NCI-H446 (cell line): ENCODE data around the gene LCE1C.

Source experiments
- DNase-seq, 2 experiments: peaks; one replicate each; lab custom pipeline; 2025; lab: John Stamatoyannopoulos, UW

LCE1C gene

GRCh38 chr1:152806576-152806975 is at the start of gene LCE1C:
LCE1C (minus strand) TSS chr1:152806651; CDS start chr1:152805478, 1,173 bp downstream.
- no peak for DNase-seq

- DNase-seq, result no peak
These were observed 49.2 kb upstream of the LCE1C start for GRCh38 chr1:152855661-152856060.

- no peak for DNase-seq
These were observed 36.1 kb upstream of the LCE1C start, which contains the start of gene LCE6A for GRCh38 chr1:152842556-152842955. LCE6A (plus strand) TSS chr1:152842856; CDS start chr1:152843521, 665 bp downstream.

GRCh38 chr1:152836870-152837269 is 30.4 kb upstream of the LCE1C start:
- no peak for DNase-seq

GRCh38 chr1:152827173-152827572 is 20.7 kb upstream of the LCE1C start, which contains the start of gene LCE1A:
LCE1A (plus strand) TSS chr1:152827473; CDS start chr1:152827473, 0 bp downstream.
- no peak for DNase-seq

- DNase-seq, result no peak
These were observed 18.5 kb upstream of the LCE1C start for GRCh38 chr1:152824964-152825363.

GRCh38 chr1:152823294-152823693 is 16.8 kb upstream of the LCE1C start:
- no peak for DNase-seq

- no peak for DNase-seq
These were observed 10.9 kb upstream of the LCE1C start for GRCh38 chr1:152817309-152817708.

GRCh38 chr1:152811671-152812070 is 5.2 kb upstream of the LCE1C start, which contains the start of gene LCE1B:
LCE1B (plus strand) TSS chr1:152811971; CDS start chr1:152812447, 476 bp downstream.
- DNase-seq, result no peak

GRCh38 chr1:152811050-152811449 is 4.6 kb upstream of the LCE1C start:
- no peak for DNase-seq

GRCh38 chr1:152801333-152801732 is 5.1 kb downstream of the LCE1C start:
- DNase-seq, result no peak

GRCh38 chr1:152796421-152796820 is 10.0 kb downstream of the LCE1C start, which contains the start of gene LCE1D:
LCE1D (plus strand) TSS chr1:152796721; CDS start chr1:152797795, 1,074 bp downstream.
- DNase-seq, result no peak

- DNase-seq, result no peak
These were observed 10.8 kb downstream of the LCE1C start for GRCh38 chr1:152795686-152796085.

GRCh38 chr1:152786077-152786476 is 20.4 kb downstream of the LCE1C start, which contains the start of gene LCE1E:
LCE1E (plus strand) TSS chr1:152786257; CDS start chr1:152787300, 1,043 bp downstream.
- no peak for DNase-seq

- no peak for DNase-seq
These were observed 23.4 kb downstream of the LCE1C start for GRCh38 chr1:152783095-152783494.

GRCh38 chr1:152777510-152778137 is 28.8 kb downstream of the LCE1C start:
- peak in 1 of 2 experiments; percentile 17 for DNase-seq

- no peak for DNase-seq
These were observed 30.1 kb downstream of the LCE1C start for GRCh38 chr1:152776361-152776760.

- no peak for DNase-seq
These were observed 31.6 kb downstream of the LCE1C start, which contains the start of gene LCE1F for GRCh38 chr1:152774875-152775274. LCE1F (plus strand) TSS chr1:152775140; CDS start chr1:152776372, 1,232 bp downstream.

GRCh38 chr1:152770411-152770810 is 36.0 kb downstream of the LCE1C start:
- DNase-seq, result no peak

- DNase-seq, result no peak
These were observed 37.5 kb downstream of the LCE1C start for GRCh38 chr1:152768847-152769533.

GRCh38 chr1:152761609-152762213 is 44.7 kb downstream of the LCE1C start:
- no peak for DNase-seq

GRCh38 chr1:152760551-152761190 is 45.8 kb downstream of the LCE1C start:
- DNase-seq, result no peak
